DOHH2 (cell line): ENCODE data around the gene ARID4B.
A peak's percentile ranks its signal among the peaks of the same experiment; 100 is the strongest.

Experiments
- H3F3A ChIP-seq: fragments of 200-600 bp; sonication (generic), shearing (Covaris generic); 2 replicates; pipeline ENCODE4 v1.6.0; 2016; ENCODE audit warnings: antibody characterized with exemption, mild to moderate bottlenecking; ENCODE audit not compliant: control insufficient read depth, insufficient read depth
- H3K27ac ChIP-seq: fragments of 200-600 bp; sonication (generic); 2 replicates; pipeline ENCODE4 v1.5.1; 2014; ENCODE audit warnings: low read depth, mild to moderate bottlenecking, low read length, moderate library complexity
- H3K27me3 ChIP-seq: fragments of 200-600 bp; sonication (generic); 2 replicates; pipeline ENCODE4 v1.6.1; 2014; ENCODE audit warnings: mild to moderate bottlenecking, low read length, mixed read lengths; ENCODE audit not compliant: control insufficient read depth
- H3K36me3 ChIP-seq: fragments of 200-600 bp; sonication (generic); 2 replicates; pipeline ENCODE4 v1.6.1; 2014; ENCODE audit warnings: mild to moderate bottlenecking, low read length, moderate library complexity, mixed read lengths; ENCODE audit not compliant: control insufficient read depth
- H3K4me1 ChIP-seq: fragments of 200-600 bp; sonication (generic); 2 replicates; pipeline ENCODE4 v1.6.1; 2014; ENCODE audit warnings: mild to moderate bottlenecking, low read length, mixed read lengths; ENCODE audit not compliant: control insufficient read depth
- H3K4me2 ChIP-seq: fragments of 200-600 bp; sonication (generic); 2 replicates; pipeline ENCODE4 v1.6.0; 2014; ENCODE audit warnings: mild to moderate bottlenecking, low read length, moderate library complexity
- H3K4me3 ChIP-seq: fragments of 200-600 bp; sonication (generic); 2 replicates; pipeline ENCODE4 v1.5.1; 2014; ENCODE audit warnings: mild to moderate bottlenecking, low read length, mixed read lengths
- H3K79me2 ChIP-seq: fragments of 200-600 bp; sonication (generic); 2 replicates; pipeline ENCODE4 v1.6.1; 2014; ENCODE audit warnings: mild to moderate bottlenecking, low read length, mixed read lengths; ENCODE audit not compliant: control insufficient read depth
- H3K9me2 ChIP-seq: fragments of 200-600 bp; sonication (generic); replicated peaks from 2 replicates; pipeline ENCODE4 v1.6.1; 2014; ENCODE audit warnings: mild to moderate bottlenecking, low read length, mixed read lengths; ENCODE audit not compliant: control insufficient read depth
- H3K9me3 ChIP-seq: fragments of 200-600 bp; sonication (generic); 2 replicates; pipeline ENCODE4 v1.6.1; 2014; ENCODE audit warnings: antibody characterized with exemption, low read length, mixed read lengths; ENCODE audit not compliant: control insufficient read depth, insufficient read depth
- H4K20me1 ChIP-seq: fragments of 200-600 bp; sonication (generic); 2 replicates; pipeline ENCODE4 v1.6.0; 2014; ENCODE audit warnings: low read depth, mild to moderate bottlenecking, antibody characterized with exemption, low read length, moderate library complexity; ENCODE audit not compliant: control insufficient read depth, insufficient read depth
- EZH2phosphoT487 ChIP-seq: fragments of 200-600 bp; sonication (generic); IDR thresholded peaks from 2 replicates; pipeline ENCODE4 v1.6.1; 2017; ENCODE audit warnings: borderline replicate concordance, mild to moderate bottlenecking, antibody characterized with exemption, low read length, moderate library complexity, mixed read lengths
- TF ChIP-seq, protein P1 (sequence below): fragments of 200-600 bp; sonication (generic); IDR thresholded peaks from one replicate; pipeline ENCODE4 v1.5.1; 2014; ENCODE audit warnings: antibody characterized with exemption, mild to moderate bottlenecking, low read depth, low read length; ENCODE audit not compliant: poor library complexity, severe bottlenecking

ARID4B gene, protein sequence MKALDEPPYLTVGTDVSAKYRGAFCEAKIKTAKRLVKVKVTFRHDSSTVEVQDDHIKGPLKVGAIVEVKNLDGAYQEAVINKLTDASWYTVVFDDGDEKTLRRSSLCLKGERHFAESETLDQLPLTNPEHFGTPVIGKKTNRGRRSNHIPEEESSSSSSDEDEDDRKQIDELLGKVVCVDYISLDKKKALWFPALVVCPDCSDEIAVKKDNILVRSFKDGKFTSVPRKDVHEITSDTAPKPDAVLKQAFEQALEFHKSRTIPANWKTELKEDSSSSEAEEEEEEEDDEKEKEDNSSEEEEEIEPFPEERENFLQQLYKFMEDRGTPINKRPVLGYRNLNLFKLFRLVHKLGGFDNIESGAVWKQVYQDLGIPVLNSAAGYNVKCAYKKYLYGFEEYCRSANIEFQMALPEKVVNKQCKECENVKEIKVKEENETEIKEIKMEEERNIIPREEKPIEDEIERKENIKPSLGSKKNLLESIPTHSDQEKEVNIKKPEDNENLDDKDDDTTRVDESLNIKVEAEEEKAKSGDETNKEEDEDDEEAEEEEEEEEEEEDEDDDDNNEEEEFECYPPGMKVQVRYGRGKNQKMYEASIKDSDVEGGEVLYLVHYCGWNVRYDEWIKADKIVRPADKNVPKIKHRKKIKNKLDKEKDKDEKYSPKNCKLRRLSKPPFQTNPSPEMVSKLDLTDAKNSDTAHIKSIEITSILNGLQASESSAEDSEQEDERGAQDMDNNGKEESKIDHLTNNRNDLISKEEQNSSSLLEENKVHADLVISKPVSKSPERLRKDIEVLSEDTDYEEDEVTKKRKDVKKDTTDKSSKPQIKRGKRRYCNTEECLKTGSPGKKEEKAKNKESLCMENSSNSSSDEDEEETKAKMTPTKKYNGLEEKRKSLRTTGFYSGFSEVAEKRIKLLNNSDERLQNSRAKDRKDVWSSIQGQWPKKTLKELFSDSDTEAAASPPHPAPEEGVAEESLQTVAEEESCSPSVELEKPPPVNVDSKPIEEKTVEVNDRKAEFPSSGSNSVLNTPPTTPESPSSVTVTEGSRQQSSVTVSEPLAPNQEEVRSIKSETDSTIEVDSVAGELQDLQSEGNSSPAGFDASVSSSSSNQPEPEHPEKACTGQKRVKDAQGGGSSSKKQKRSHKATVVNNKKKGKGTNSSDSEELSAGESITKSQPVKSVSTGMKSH (N-terminal part only)

DNA sequence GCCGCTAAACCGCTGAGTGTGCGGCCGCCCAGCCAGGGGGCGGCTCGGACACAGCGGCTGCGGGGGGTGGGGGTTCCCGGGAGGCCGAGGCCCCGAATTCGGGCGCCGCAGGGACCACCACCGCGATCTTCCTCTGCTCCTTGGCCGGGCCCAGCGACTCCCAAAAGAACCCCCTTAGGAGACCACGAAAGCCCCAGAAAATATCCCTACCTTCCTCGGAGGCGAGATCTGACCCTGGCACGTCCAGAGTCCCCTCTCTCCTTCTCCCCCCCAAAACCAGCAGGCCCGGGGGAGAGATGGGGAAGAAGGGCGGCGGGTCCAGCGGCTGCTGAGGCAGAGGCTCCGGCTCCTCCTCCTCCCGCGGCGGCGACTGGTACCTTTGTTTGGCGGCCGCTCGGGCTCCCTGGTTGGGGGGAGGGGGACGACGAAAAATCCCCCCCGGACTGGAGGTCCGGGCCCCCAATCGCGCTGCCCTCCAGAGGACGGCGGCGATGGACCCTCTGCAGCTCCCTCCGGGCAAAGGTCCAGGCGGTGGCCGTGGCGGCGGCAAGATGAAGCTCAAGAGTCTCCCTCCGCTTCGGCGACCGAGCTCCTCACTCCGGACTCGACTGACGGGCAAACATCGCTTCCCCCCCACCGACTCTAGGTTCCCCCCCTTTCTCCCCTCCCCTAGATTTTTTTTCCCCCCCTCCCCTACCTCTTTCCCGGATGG is at the start of gene ARID4B:
Gene ARID4B, minus strand, starts transcription at position 621 of the 712 bp plus-strand sequence. CDS start 1,260 bp downstream, outside the sequence.
- Histone ChIP-seq H3K27ac (peak within 1 kb of the TSS; percentile 86), H3K9me3 (no peaks in the 10 kb centered on the region), H3K4me2 (peak within 1 kb of the TSS; percentile 84), H3F3A (peaks cover 17% of the 10 kb centered on the region), H3K79me2 (peaks cover 91% of the 10 kb centered on the region), H3K4me1 (peaks cover 44% of the 10 kb centered on the region), H4K20me1 (peaks cover 11% of the 10 kb centered on the region), H3K27me3 (no peaks in the 10 kb centered on the region), H3K4me3 (peak within 1 kb of the TSS; percentile 90), H3K9me2 (no peaks in the 10 kb centered on the region), H3K36me3 (peaks cover 59% of the 10 kb centered on the region)
- TF ChIP-seq, protein P1, sequence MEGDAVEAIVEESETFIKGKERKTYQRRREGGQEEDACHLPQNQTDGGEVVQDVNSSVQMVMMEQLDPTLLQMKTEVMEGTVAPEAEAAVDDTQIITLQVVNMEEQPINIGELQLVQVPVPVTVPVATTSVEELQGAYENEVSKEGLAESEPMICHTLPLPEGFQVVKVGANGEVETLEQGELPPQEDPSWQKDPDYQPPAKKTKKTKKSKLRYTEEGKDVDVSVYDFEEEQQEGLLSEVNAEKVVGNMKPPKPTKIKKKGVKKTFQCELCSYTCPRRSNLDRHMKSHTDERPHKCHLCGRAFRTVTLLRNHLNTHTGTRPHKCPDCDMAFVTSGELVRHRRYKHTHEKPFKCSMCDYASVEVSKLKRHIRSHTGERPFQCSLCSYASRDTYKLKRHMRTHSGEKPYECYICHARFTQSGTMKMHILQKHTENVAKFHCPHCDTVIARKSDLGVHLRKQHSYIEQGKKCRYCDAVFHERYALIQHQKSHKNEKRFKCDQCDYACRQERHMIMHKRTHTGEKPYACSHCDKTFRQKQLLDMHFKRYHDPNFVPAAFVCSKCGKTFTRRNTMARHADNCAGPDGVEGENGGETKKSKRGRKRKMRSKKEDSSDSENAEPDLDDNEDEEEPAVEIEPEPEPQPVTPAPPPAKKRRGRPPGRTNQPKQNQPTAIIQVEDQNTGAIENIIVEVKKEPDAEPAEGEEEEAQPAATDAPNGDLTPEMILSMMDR, result no peak
- no peak for TF ChIP-seq EZH2phosphoT487

DNA sequence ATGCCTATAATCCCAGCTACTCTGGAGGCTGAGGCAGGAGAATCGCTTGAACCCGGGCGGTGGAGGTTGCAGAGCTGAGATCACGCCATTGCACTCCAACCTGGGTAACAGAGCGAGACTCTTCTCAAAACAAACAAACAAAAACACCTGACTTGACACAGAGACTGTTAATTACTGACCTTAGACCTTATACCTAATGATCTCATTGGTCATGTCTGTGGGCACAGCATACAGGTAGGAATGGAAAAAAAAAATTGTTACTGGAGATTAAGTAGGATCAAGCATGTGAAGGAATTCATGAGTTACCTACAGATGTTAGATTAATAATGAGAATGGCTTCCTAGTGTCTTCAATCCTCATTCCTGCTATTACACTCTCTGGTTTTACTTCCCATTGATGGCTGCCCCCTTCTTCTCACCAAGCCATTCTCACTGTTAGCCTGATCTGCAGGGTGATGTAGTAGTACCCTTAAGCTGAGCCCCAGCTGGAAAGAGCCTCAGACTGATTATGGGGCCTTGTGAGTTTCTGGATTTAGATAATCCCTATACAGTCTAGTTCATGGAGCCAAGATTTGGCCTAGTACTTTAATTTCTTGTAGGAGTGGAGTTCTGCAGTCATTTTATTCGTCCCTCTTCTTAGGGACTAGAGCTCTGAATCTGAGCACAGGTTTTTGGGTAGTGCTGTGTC is 48.1 kb upstream of the ARID4B start:
- H3K27ac ChIP-seq, result no peak overlapping the region

DNA sequence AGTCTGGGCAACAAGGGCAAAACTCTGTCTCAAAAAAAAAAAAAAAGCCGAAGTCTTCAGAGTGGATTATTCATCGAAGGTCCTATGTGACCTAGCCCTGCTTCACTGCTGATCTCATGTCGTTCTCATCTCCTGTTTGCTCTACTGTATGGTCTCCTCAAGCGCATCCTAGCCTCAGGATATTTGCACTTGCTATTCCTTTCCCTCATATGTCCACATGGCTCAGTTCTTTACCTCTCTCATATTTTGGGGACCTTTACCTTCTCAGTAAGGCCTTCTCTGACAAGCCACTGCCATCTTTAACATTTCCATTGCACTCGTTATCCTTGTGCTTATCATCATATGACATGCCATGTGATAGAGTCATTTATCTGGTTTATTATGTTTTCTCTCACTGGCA is 41.8 kb upstream of the ARID4B start:
- Histone ChIP-seq H3K4me2 (no peak overlapping the region), H3K79me2 (peaks cover 31% of the 10 kb centered on the region), H3K9me3 (no peaks in the 10 kb centered on the region), H3F3A (no peaks in the 10 kb centered on the region), H3K27me3 (no peaks in the 10 kb centered on the region), H4K20me1 (no peaks in the 10 kb centered on the region), H3K4me1 (peaks cover 13% of the 10 kb centered on the region), H3K36me3 (no peaks in the 10 kb centered on the region), H3K27ac (no peak overlapping the region), H3K9me2 (no peaks in the 10 kb centered on the region), H3K4me3 (no peak overlapping the region)
- TF ChIP-seq, protein P1, result no peak

More for the DNA sequence above, 48.1 kb upstream of the ARID4B start:
- TF ChIP-seq, protein P1, result no peak
- H3K27me3 ChIP-seq, result no peaks in the 10 kb centered on the region
- no peaks in the 10 kb centered on the region for H3F3A ChIP-seq
- H3K36me3 ChIP-seq, result peaks cover 8% of the 10 kb centered on the region
- no peaks in the 10 kb centered on the region for H3K4me1 ChIP-seq
- no peak overlapping the region for H3K4me3 ChIP-seq
- H3K9me3 ChIP-seq, result no peaks in the 10 kb centered on the region
- no peaks in the 10 kb centered on the region for H3K9me2 ChIP-seq
- H3K79me2 ChIP-seq, result peaks cover 12% of the 10 kb centered on the region
- no peak overlapping the region for H3K4me2 ChIP-seq
- H4K20me1 ChIP-seq, result no peaks in the 10 kb centered on the region
